Stimulated activated CD8-positive, alpha-beta memory T cell treated with anti-CD3 and anti-CD28 coated beads, Interleukin-12 subunit alpha, Interleukin-12 subunit beta, amount 100 ng/mL, for 4 hours (primary cell): Measurements from ENCODE around the gene LDB1.
A peak's percentile ranks its signal among the peaks of the same experiment; 100 is the strongest.

ENCODE experiments used
- DNase-seq: peaks from one replicate; pipeline ENCODE4 v3.0.0-alpha.2; 2020; ENCODE audit warnings: low read depth

LDB1 gene

DNA sequence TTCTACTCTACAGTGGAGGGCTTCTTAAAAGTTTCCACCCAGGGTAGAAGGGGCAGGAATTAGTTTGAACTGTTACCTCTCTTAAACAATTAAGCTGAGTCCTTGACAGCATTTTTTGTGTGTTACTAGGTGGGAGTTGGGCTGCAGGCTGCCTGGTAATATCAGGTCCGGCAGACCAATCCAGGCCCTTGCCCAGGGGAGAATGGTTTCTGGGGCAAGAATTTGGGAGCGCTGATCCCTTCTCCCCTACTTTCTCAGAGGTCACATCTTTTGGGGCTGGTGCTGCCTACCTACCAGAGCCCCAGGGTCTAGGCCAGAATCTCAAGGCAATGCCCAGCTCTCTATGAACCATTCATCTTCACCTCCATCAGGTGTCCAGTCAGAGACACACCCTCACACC, 14.2 kb upstream of the LDB1 start:
- DNase-seq, result no peak

DNA sequence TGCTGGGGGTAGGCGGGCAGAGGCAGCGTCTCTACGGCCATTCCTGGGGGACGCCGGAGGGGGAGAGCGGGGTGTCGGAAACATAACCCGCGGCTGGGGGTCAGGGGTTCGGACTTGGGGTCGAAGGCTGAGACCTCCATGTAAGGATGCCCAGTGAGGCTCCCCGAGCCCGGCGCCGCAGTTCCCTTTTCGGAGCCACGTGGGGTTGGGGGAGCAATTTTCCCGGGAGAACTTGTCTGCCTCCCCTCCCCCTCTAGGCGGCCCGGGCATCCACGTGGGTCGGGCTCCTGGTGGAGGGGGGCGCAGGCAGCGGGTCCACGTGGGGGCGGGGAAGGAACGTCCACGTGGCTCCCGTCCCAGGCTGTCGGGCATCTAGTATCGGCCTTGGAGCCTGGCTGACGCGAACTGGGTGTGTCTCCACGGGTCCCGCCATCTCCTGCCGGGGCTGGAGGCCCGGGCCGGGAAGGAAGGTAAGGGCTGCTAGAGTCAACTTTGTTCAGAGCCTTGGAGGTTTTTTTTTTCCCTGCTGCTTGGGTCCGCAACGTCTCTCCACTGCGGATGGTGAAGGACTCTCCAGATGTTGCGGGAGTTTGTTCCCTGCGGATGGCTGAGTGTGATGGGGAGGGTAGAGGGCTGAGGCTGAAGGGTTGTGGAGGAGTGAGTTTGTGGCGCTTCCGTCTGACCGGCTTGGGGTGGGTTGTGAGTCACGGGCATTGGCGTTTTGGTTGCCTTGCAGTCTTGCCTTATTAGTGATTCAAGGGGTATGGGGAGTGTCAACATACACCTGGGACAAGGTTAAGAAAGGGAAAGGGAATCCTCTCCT, 13.4 kb upstream of the LDB1 start:
- peak; percentile 55 for DNase-seq

DNA sequence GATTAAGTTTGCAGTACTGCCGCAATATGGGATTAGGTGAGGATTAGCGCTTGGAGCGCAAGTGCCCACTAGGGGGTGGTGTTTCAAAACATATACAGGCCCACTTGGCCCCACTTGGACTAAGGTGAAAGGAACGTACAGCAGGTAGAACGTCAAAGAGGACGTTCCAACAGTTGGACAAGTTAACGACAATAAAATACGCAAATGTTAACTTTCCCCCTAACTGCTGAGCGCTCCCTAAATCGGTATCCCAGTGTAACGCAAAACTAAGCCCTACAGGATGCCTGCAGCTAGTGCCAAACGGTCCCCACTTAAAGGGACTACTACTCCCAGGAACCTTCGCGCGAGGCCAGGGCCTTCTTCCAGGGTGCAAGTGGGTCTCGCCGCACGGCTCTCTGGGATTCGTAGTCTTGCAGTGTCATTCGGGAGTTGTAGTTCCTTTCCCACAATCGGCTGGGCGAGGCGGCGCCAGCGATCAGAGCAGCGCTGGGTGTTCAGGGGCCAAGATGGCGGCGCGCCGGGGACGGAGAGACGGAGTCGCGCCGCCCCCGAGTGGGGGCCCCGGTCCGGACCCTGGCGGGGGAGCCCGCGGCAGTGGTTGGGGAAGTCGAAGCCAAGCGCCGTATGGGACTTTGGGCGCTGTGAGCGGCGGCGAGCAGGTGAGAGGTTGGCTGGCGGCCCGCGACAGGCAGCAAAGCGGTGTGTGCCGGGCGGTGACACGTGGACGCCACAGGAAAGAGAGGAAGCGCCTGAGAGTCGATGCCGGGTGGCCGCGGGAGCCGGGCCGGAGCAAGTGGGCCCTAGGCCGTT, 12.6 kb upstream of the LDB1 start, which contains the start of gene PPRC1:
TSS of gene PPRC1 (plus strand) at position 478 of the 810 bp plus-strand sequence. CDS start at position 507, 29 bp downstream.
- DNase-seq, result peak; percentile 94

DNA sequence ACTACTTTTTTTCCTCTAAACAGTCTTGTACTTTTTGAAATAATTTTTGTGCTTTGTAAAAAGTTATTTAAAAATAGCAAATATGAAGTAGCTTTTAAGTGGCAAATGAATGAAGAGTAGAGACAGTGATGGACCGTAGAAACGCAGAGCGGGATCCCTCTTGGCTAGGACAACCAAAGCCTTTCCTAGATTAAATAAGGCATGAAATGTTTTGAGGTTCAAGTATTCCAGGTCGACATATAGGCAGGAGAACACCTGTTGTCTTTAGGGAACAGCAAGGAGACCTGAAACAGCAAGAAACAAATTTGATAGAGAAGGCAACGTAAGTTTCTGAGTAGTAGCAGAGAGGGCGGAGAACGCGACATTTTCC, 12.0 kb upstream of the LDB1 start:
- DNase-seq, result no peak

DNA sequence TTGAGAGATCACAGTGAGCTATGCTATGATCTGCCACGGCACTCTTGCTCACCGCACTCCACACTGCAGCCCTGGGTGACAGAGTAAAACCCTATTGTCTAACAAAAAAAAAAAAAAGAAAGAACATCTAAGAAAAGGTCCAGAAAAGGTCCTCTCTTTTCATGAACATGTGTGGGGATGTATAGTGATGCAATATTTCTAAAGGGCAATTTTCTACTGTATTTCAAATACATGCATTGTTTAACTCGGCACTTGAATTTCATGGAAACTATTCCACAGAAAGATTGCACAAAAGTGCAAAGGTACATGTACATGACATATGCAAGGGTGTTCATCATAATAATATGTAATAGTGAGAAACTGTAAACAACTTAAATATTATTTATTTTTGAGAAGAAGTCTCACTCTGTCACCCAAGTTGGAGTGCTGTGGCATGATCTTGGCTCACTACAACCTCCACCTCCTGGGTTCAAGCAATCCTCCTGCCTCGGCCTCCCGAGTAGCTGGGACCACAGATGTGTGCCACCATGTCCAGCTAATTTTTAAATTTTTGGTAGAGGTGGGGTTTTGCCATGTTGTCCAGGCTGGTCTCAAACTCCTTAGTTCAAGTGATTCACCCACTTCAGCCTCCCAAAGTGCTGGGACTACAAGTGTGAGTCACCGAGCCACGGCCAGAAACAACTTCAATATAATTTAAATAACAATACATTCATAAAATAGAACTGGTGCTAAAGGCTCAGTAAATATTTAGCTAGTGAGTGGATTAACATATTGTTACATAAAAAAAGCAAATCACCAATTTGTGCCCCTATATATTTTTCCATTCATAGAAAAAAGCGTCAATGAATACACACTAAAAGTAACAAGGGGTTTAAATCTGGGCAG, 11.4 kb upstream of the LDB1 start:
- no peak for DNase-seq

DNA sequence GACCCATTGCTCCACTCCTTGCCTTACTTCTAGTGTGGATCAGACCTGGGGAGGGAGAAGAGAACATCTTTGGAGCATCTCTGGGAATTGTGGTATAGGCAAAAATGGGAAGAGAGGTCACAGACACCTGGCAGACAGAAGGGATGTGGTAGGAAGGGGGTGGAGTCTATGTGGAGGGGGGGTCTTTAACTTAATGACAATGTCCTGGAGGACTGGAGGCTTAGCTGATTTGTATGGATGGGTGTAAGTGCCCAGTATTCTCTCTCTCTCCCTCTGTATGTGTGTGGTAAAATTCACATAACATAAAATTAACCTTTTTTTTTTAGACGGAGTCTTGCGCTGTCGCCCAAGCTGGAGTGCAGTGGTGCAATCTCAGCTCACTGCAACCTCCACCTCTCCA, 3.1 kb upstream of the LDB1 start:
- DNase-seq, result no peak

DNA sequence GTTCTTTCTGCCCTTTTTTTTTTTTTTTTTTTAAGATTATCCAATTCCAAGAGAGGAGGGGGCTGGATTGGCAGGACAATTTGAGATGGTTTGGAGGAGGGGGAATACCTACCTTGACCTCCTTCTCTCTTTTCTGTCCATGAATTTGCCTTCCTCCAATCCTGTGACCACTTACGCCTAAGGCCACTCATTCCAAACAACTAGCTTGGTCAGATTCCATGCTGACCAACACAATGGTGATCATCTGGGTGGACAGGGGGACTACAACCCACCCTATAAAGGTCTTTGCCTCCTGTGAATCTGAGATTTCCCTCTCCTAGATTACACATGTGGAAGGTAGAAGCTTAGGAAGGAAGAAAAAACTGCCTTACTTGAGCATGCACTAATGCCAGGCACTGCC, 2.3 kb upstream of the LDB1 start:
- no peak for DNase-seq

DNA sequence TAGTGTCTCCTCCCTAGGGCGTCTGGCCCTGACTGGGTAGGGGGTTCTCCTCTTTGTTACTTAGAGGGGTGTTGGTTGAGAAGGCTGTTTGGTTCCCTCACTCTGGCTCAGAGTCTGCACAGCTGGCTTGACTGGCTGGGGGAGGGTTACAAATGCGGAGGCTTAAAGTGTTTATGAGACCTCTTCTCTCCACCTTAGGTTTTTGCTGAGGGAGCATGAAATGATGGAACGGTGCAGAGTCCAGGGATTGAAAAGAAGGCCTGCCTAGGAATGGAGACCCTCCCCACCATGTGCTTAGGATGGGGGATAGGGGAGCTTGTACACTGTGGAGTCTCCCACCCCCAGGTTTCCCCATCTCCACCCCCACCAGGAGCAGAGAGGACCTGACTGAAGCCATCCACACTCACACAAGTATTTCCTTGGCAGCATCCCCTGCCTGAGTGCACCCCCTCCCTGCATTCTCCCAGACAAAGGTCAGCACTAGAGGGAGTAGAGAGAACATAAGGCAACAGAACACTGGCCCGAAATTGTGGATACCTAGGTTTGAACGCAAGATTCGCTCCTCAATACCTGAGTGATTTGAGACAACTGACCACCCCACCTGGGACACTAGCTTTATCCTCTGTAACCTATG, 1.7 kb upstream of the LDB1 start:
- no peak for DNase-seq

DNA sequence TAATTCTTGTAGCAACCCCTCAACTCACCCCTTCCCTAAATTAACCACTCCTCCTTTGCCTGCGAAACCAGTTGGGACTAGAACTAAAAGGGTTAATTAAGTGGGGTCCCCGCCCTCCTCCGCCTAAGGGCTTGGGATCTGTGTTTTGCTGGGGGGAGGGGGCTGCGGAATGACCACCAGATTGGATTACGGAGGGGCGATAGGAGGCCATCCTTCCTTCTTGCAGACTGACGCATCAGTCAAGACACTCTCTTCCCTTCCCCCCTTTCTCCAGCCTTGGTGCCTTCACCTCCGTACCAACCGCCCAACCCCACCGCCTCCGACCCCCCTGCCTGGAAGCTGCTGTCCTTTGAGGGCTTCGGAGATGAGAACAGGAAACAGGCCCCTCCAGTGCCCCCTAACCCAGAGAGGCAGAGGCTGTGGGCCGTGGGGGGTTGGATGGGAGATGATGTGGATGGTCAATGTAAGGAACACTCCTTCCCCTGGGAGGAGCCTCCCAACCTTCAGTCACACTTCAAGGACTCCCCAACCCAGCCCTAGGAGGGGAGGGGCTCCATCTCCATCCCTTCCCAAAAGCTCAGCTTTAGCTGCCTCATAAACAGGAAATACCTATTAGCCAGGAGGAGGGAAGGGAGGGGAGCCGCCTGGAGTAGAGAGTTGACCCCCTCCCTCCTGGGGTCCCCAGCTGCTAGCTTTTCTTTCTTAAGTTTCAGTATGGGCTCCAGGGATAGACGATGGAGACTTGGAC, 997 bp upstream of the LDB1 start:
- no peak for DNase-seq

DNA sequence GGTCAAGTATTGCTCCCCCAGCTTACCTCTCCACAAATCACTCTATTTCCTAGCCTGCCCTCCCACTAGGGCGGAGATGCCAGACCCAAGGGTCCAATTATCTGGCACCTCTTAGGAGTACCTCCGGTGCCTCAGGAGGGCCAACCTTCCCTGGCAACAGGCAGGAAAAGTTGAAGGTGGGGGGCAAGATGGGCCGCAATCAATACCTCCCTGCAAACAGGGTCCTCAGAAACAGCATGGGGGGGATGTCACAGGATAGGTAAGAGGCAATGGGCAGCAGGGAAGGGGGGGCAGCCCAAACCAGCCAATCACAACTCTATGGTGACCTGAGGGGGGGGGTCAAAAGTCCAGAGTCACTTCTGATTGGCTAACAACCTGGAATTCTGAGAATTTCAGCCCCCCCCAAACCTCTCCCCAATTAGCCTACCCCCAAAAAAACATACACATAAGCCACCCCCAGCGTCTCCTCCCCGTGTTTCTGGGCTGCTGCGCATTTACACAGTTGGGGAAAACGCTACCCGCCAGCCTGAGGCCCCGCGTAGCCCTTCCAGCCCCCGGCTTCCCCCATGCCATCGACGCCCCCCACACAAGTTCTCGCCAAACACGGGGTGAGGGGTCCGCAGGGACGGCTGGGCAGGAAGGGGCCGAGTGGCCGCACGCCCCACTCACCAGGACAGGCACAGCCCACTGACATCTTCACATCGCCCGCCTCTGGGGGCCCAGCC, 589 bp downstream of the LDB1 start:
- DNase-seq, result no peak

DNA sequence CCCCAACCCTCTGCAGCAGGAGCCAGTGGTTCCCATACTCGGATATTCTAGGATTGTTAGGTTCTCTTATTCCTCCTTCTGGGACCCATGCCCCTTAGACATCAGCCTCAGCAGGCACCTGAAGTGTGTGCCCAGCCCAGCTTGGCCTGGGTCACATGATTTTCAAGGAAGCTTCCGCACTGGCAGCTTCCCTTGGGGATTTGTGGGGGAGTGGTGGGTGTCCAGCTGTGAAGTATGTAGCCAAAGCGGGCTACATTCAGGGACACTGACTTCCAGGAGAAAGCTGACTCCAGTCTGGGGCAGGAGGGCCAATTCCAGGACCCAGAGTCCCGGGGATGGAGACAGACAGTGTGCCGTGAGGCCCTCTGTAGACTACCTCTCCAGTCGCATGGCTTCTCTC, 1.3 kb downstream of the LDB1 start:
- DNase-seq, result no peak

DNA sequence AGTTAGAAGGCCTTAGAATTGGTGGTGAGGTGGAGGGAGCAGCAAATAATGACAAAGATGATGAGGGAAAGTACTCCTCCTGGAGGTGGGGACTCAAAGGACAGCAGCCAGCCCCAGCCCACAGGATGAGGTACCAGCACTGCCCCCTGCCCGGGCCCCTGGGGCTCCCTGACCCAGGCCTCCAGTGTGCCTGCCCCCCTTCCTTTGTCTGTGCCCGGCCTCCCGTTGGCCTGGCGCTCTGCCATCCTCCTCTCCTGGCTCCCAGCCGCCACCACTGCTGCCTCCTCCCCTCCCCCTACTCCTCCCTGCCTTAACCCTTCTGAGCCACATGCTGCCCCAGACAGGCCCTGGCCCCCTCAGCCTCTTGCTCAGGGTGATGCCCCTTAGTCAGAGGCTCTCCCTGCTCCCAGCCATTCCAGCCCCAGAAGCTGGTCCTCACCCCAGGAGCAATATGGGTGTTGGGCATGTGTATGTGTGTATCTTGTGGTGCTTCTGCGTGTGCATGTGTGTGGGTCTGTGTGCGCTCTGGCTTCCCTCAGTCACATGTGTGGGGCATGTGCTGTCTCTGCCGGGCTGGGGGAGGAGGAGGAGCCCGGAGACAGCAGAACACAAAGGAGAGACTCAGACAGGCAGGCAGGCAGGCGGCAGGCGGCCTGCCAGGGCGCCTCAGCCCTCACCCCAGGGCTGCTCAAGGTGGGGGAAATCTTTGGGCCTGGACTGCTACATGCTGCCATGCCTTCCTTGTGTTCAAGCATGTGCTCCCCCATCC, 2.6 kb downstream of the LDB1 start:
- peak; percentile 37 for DNase-seq

DNA sequence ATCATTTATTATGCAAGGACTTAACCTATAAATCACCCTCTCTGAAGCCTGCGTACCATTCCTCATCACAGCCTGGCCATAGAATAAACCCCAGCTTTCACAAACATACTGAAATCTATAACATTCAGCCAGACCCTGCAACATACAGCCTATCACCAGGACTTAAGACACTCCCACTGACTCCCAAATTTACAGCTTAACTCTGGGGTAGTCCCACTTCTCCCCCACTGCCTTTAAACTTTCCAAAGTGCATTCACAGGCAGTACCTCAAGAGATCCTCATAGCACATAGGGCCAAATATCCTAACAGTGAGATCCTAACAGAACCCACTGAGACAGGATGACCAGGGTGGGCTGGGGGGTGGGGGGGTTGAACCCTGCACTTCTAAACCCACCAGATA, 3.5 kb downstream of the LDB1 start:
- DNase-seq, result no peak

DNA sequence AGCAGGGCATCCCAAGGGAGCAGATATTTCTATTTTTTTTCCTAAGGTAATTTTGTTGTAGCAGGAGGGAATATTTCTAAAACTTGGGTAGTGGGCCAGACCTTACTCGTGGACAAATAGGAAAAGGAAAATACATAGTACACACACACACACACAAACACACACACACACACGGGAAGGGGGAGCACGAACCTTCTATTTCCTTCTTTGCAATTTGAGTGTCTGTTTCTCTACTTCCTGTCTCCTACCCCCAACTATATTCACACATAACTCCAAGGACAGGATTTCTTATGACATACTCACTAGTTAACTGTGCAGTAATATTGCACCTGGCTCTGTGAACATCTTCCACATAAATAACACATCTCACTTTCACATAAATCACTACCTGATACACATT, 4.4 kb downstream of the LDB1 start:
- no peak for DNase-seq

DNA sequence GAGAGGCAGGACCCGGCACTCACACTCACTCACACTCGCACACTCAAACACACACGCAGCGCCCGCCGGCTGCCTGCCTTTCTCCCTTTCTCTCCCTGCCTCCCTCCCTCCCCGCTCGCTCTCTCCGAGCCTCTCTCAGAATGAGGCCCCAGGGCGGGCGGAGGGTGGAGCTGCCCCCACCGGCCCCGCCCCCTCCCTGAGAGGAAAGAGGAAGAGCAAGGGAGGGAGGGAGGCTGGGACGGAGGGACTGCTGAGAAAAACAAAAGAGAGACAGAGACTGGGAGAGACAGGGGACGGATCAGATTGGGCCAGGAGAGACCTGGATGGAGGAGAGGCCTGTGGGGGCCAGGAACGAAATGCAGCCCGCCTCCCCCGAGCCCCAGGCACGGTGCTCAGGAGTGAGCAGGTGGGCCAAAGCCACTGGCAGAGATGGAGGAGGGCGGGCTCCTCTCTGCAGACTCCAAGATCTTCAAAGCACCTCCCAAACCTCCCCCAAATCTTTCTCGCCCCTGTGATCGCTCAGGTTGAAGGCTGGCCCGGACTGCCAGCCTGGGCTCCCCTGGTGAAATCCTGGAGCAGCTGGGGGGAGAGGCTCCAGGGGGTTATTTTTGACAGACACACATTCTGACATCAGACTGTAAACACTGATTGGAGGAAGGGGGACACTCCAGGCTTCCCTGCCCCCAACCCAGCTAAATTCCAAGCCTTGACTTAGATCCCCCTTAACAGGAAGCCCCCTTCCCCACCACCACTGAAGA, 5.1 kb downstream of the LDB1 start:
- peak; percentile 75 for DNase-seq

DNA sequence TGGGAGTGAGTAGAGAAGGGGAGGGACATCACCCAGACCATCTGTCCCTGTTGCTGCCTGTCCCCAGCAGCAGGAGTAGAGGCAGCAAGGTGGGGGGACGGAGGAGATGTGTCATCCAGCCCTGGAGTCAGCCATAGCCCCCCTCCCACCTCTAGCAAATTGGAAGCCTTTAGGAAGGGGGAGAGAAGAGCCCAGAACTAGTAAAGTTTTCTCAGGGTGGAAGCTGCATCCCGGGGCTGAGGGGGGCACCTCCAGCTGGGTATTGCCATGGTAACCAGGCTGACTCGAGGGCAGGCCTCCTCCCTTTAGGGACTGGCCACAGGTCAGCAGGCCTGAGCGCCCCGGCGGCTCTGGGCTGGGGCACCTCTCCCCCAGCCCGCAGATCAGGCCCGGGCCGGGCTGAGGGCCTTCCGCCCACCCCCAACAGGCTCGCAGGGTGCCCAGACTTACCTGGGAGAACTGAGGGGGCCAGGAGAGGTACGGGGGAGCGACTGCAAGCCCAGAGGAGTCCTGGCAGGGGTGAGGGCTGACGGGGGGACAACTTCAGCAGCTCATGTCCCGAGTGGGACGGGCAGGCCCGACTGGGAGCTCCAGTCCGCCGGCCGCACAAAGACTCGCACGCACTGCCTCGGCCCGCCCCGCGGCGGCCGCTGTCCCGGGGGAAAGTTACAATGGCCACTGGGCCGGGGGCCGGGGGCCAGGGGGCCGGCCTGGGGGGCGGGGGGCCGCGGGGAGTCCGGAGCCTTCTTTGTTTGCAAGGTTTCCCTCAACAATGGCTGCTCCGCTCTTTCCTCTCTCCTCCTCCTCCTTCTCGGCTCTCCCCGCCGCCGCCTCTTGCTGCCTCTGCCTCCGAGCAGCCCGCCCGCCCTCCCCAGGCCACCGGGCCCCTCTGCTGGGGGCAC, 6.0 kb downstream of the LDB1 start:
- no peak for DNase-seq

DNA sequence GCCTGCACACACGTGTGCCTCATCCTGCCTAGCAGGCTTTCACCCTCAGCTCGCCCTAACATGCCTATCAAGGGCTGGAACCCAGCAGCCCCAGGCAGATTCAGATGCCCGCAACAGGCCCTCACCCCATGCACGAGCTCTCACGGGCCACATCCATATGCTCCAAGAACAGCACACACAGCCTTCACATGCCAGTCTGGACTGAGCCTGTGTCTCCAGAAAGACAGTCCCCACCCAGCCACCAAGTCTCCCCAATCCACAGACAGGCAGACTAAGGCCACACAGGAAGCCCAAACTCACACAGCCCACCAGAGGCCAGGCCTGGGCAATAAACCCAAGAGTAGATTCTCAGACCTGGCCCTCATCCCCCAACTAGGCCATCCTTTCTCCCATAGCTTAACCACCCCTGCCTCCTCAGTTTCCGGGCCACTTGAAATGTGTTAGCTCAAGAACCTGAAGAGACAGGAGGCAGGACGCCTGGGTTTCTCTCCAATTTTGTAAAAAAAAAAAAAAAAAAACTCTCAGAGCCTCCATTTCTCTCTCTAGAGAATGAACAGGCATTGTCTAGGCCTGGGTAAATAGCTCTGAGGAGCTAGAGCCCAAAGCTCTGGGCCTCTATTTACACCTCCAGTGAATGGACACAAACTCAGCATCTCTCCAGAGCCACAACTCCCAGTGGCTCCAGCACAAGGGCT, 6.8 kb downstream of the LDB1 start:
- no peak for DNase-seq
